H9 (cell line): Measurements from ENCODE around the gene PHLDA1. TPM values are rescaled to one million over a fixed set of nuclear protein-coding genes. Genes with fewer than 3 reads are reported as not detected.

ENCODE experiments used
- DNase-seq: peaks from one replicate; pipeline ENCODE4 v3.0.0-alpha.2; 2017
- H2AFZ ChIP-seq: one replicate; pipeline ENCODE4 v1.6.1; 2013; ENCODE audit warnings: mild to moderate bottlenecking, low read length, control low read depth, moderate library complexity
- H2AK5ac ChIP-seq: 2 replicates; pipeline ENCODE4 v1.6.1; 2013; ENCODE audit warnings: low read length, control low read depth, mixed read lengths; ENCODE audit not compliant: insufficient read length
- H2BK120ac ChIP-seq: one replicate; pipeline ENCODE4 v1.6.1; 2013; ENCODE audit warnings: low read depth, mild to moderate bottlenecking, low read length, control low read depth, inconsistent platforms; ENCODE audit not compliant: poor library complexity, severe bottlenecking
- H2BK12ac ChIP-seq: 2 replicates; pipeline ENCODE4 v1.6.1; 2013; ENCODE audit warnings: low read length, control low read depth, mixed read lengths, low read depth; ENCODE audit not compliant: insufficient read length
- H2BK15ac ChIP-seq: 2 replicates; pipeline ENCODE4 v1.6.1; 2013; ENCODE audit warnings: low read depth, low read length, control low read depth
- H2BK20ac ChIP-seq: one replicate; pipeline ENCODE4 v1.6.1; 2013; ENCODE audit warnings: low read depth, mild to moderate bottlenecking, low read length, control low read depth, inconsistent platforms; ENCODE audit not compliant: poor library complexity, severe bottlenecking
- H2BK5ac ChIP-seq: 2 replicates; pipeline ENCODE4 v1.6.1; 2013; ENCODE audit warnings: low read length, control low read depth, mixed read lengths; ENCODE audit not compliant: insufficient read length
- H3K14ac ChIP-seq: 2 replicates; pipeline ENCODE4 v1.6.1; 2013; ENCODE audit warnings: low read length, control low read depth; ENCODE audit not compliant: insufficient read depth
- H3K18ac ChIP-seq: 2 replicates; pipeline ENCODE4 v1.6.1; 2013; ENCODE audit warnings: low read depth, mild to moderate bottlenecking, mixed read lengths, low read length, control low read depth; ENCODE audit not compliant: insufficient read length
- H3K23ac ChIP-seq: 2 replicates; pipeline ENCODE4 v1.6.1; 2013; ENCODE audit warnings: low read length, control low read depth, mixed read lengths, low read depth; ENCODE audit not compliant: insufficient read length
- H3K23me2 ChIP-seq: 2 replicates; pipeline ENCODE4 v1.6.1; 2013; ENCODE audit warnings: low read depth, mild to moderate bottlenecking, mixed read lengths, low read length, control low read depth; ENCODE audit not compliant: insufficient read length, poor library complexity, severe bottlenecking
- H3K27ac ChIP-seq: 2 replicates; pipeline ENCODE4 v1.5.1; 2013; ENCODE audit warnings: low read length, control low read depth, mixed read lengths, low read depth; ENCODE audit not compliant: insufficient read length
- H3K27me3 ChIP-seq: 2 replicates; pipeline ENCODE4 v1.6.1; 2013; ENCODE audit warnings: low read length, control low read depth, inconsistent platforms; ENCODE audit not compliant: insufficient read depth
- H3K4ac ChIP-seq: 2 replicates; pipeline ENCODE4 v1.6.1; 2013; ENCODE audit warnings: low read depth, mild to moderate bottlenecking, control low read depth, inconsistent platforms, low read length, moderate library complexity
- H3K4me1 ChIP-seq: 2 replicates; pipeline ENCODE4 v1.6.1; 2013; ENCODE audit warnings: low read length, control low read depth, inconsistent platforms; ENCODE audit not compliant: insufficient read depth
- H3K4me2 ChIP-seq: 2 replicates; pipeline ENCODE4 v1.6.1; 2013; ENCODE audit warnings: low read length, control low read depth, mixed read lengths; ENCODE audit not compliant: insufficient read length, insufficient read depth
- H3K56ac ChIP-seq: 2 replicates; pipeline ENCODE4 v1.6.1; 2013; ENCODE audit warnings: low read depth, mild to moderate bottlenecking, mixed read lengths, low read length, control low read depth; ENCODE audit not compliant: insufficient read length
- H3K79me1 ChIP-seq: 2 replicates; pipeline ENCODE4 v1.6.1; 2013; ENCODE audit warnings: low read depth, mild to moderate bottlenecking, moderate library complexity, low read length, control low read depth, inconsistent platforms; ENCODE audit not compliant: insufficient read depth, poor library complexity, severe bottlenecking
- H3K79me2 ChIP-seq: 2 replicates; pipeline ENCODE4 v1.6.1; 2013; ENCODE audit warnings: low read length, control low read depth, inconsistent platforms; ENCODE audit not compliant: insufficient read depth
- H3K9ac ChIP-seq: 2 replicates; pipeline ENCODE4 v1.6.1; 2013; ENCODE audit warnings: low read length, control low read depth, mixed read lengths; ENCODE audit not compliant: insufficient read length; ENCODE audit errors: extremely low read depth
- H3K9me3 ChIP-seq: one replicate; pipeline ENCODE4 v1.6.1; 2013; ENCODE audit warnings: low read depth, low read length, inconsistent platforms; ENCODE audit not compliant: control insufficient read depth
- H3T11ph ChIP-seq: one replicate; pipeline ENCODE4 v1.6.1; 2013; ENCODE audit warnings: mild to moderate bottlenecking, low read length, control low read depth, inconsistent platforms
- H4K20me1 ChIP-seq: one replicate; pipeline ENCODE4 v1.6.1; 2013; ENCODE audit not compliant: control insufficient read depth, insufficient read length, insufficient read depth
- H4K5ac ChIP-seq: 2 replicates; pipeline ENCODE4 v1.6.1; 2013; ENCODE audit warnings: low read depth, mild to moderate bottlenecking, mixed read lengths, low read length, control low read depth; ENCODE audit not compliant: insufficient read length
- H4K8ac ChIP-seq: replicated peaks from 2 replicates; pipeline ENCODE4 v1.6.1; 2013; ENCODE audit warnings: low read length, control low read depth, mixed read lengths, low read depth; ENCODE audit not compliant: insufficient read length
- H4K91ac ChIP-seq: 2 replicates; pipeline ENCODE4 v1.6.1; 2013; ENCODE audit warnings: low read depth, mild to moderate bottlenecking, moderate library complexity, mixed read lengths, low read length, control low read depth; ENCODE audit not compliant: insufficient read length
- H3K27ac Mint-ChIP-seq, 3 experiments: 2 replicates in 2 of 3; 3 replicates in 1 of 3; pipeline ENCODE4 v1.8.0; 2020 to 2021; ENCODE audit warnings: mixed read lengths in 3 of 3, mild to moderate bottlenecking in 1 of 3, moderate library complexity in 1 of 3
- H3K27me3 Mint-ChIP-seq: 2 replicates; pipeline ENCODE4 v1.8.0; 2021; ENCODE audit warnings: low read depth, mild to moderate bottlenecking, moderate library complexity, mixed read lengths
- H3K36me3 Mint-ChIP-seq, 3 experiments: 2 replicates in 2 of 3; 3 replicates in 1 of 3; pipeline ENCODE4 v1.8.0; 2020 to 2021; ENCODE audit warnings: low read depth in 3 of 3, mixed read lengths in 3 of 3; ENCODE audit not compliant: insufficient read depth in 1 of 3
- H3K4me1 Mint-ChIP-seq, 2 experiments: 2 replicates each; pipeline ENCODE4 v1.8.0; 2020; ENCODE audit warnings: mixed read lengths in 2 of 2
- H3K4me3 Mint-ChIP-seq, 2 experiments: 2 replicates in 1 of 2; 3 replicates in 1 of 2; pipeline ENCODE4 v1.8.0; 2020 to 2021; ENCODE audit warnings: mild to moderate bottlenecking in 2 of 2, mixed read lengths in 2 of 2, moderate library complexity in 1 of 2
- H3K9me3 Mint-ChIP-seq, 2 experiments: 2 replicates in 1 of 2; 3 replicates in 1 of 2; pipeline ENCODE4 v1.8.0; 2020; ENCODE audit warnings: mild to moderate bottlenecking in 2 of 2, mixed read lengths in 2 of 2, moderate library complexity in 1 of 2
- CTCF ChIP-seq: fragments of 200-600 bp; sonication (generic); conservative IDR thresholded peaks from 3 replicates; pipeline ENCODE4 v1.8.0; 2021; ENCODE audit warnings: antibody characterized with exemption, mild to moderate bottlenecking
- total RNA-seq: library from RNA; stranded (reverse); gene quantifications from 2 replicates; pipeline ENCODE4 v1.2.1, GENCODE V29; 2021

The PHLDA1 gene
- total RNA-seq, 1 experiment from 2014 or later: 106 TPM

GRCh38 chr12:75995691-75996090, 35.9 kb downstream of the PHLDA1 start:
- no peak overlapping the region for H2AK5ac ChIP-seq
- H3K9ac ChIP-seq: no peak overlapping the region
- no peak overlapping the region for H4K5ac ChIP-seq
- Mint-ChIP-seq H3K9me3 (no peaks in the 10 kb centered on the region), H3K27me3 (no peaks in the 10 kb centered on the region), H3K36me3 (no peaks in the 10 kb centered on the region), H3K27ac (no peak overlapping the region), H3K4me1 (peaks cover 19 to 24% of the 10 kb centered on the region in 2 experiments), H3K4me3 (no peak overlapping the region)
- H3K79me2 ChIP-seq: no peaks in the 10 kb centered on the region
- H3K18ac ChIP-seq: no peak overlapping the region
- H3K4me1 ChIP-seq: peaks cover 3% of the 10 kb centered on the region; the same call in 1 of the 2 replicates
- H4K20me1 ChIP-seq: no peaks in the 10 kb centered on the region
- H2BK5ac ChIP-seq: no peak overlapping the region
- no peaks in the 10 kb centered on the region for H3K23me2 ChIP-seq
- no peak overlapping the region for H3K4me2 ChIP-seq
- H3K56ac ChIP-seq: no peak overlapping the region
- no peak overlapping the region for H3K14ac ChIP-seq
- H2BK20ac ChIP-seq: no peak overlapping the region
- no peaks in the 10 kb centered on the region for H3K9me3 ChIP-seq
- H3K4ac ChIP-seq: no peak overlapping the region
- no peaks in the 10 kb centered on the region for H3K27me3 ChIP-seq
- H4K91ac ChIP-seq: no peak overlapping the region
- no peak for TF ChIP-seq CTCF
- H3T11ph ChIP-seq: no peak overlapping the region
- no peak overlapping the region for H2AFZ ChIP-seq
- no peaks in the 10 kb centered on the region for H3K79me1 ChIP-seq
- no peak overlapping the region for H3K27ac ChIP-seq
- H3K23ac ChIP-seq: no peak overlapping the region
- no peak overlapping the region for H2BK15ac ChIP-seq
- no peak overlapping the region for H2BK120ac ChIP-seq
- no peak overlapping the region for H2BK12ac ChIP-seq
- H4K8ac ChIP-seq: no peak overlapping the region
- DNase-seq: no peak
